Glutamatergic neuron (in vitro differentiated cells): Measurements from ENCODE around the gene ACOT4. TPM values are rescaled to one million over a fixed set of nuclear protein-coding genes. Genes with fewer than 3 reads are reported as not detected.

Experiments used
- DNase-seq: peaks from one replicate; pipeline ENCODE4 v3.0.0; 2022
- H3K27ac Mint-ChIP-seq: one replicate; pipeline ENCODE4 v1.8.0; 2020; ENCODE audit warnings: mild to moderate bottlenecking, mixed read lengths, inconsistent platforms; ENCODE audit not compliant: unreplicated experiment
- H3K27me3 Mint-ChIP-seq: one replicate; pipeline ENCODE4 v1.8.0; 2020; ENCODE audit warnings: mild to moderate bottlenecking, moderate library complexity, mixed read lengths, inconsistent platforms; ENCODE audit not compliant: unreplicated experiment
- H3K36me3 Mint-ChIP-seq: one replicate; pipeline ENCODE4 v1.8.0; 2020; ENCODE audit warnings: mild to moderate bottlenecking, mixed read lengths, inconsistent platforms; ENCODE audit not compliant: unreplicated experiment
- H3K4me1 Mint-ChIP-seq: one replicate; pipeline ENCODE4 v1.8.0; 2020; ENCODE audit warnings: mild to moderate bottlenecking, low read depth, mixed read lengths, inconsistent platforms; ENCODE audit not compliant: unreplicated experiment
- H3K4me3 Mint-ChIP-seq: one replicate; pipeline ENCODE4 v1.8.0; 2020; ENCODE audit warnings: mild to moderate bottlenecking, mixed read lengths, inconsistent platforms; ENCODE audit not compliant: unreplicated experiment
- H3K9me3 Mint-ChIP-seq: one replicate; pipeline ENCODE4 v1.8.0; 2020; ENCODE audit warnings: mild to moderate bottlenecking, moderate library complexity, mixed read lengths, inconsistent platforms; ENCODE audit not compliant: unreplicated experiment
- CTCF ChIP-seq: fragments of 200-600 bp; sonication (generic); IDR thresholded peaks from one replicate; pipeline ENCODE4 v1.5.0; 2021; ENCODE audit not compliant: partially characterized antibody, unreplicated experiment
- total RNA-seq: library from RNA; stranded (reverse); fragmentation: NEBNext Ultra II Directional; extraction: Animal tissue kit (Norgen Biotek cat#: 25700); gene quantifications from one replicate; pipeline ENCODE4 v1.2.1, GENCODE V29; 2021; ENCODE audit not compliant: unreplicated experiment

The ACOT4 gene
- total RNA-seq, 1 donor from 2014 or later: not detected

- Mint-ChIP-seq H3K27me3 (peaks cover 4% of the 10 kb centered on the region), H3K36me3 (no peaks in the 10 kb centered on the region), H3K27ac (no peak overlapping the region), H3K4me1 (peaks cover 10% of the 10 kb centered on the region), H3K9me3 (peaks cover 4% of the 10 kb centered on the region), H3K4me3 (no peak overlapping the region)
- no peak for DNase-seq
- TF ChIP-seq CTCF: no peak
Observed at GRCh38 chr14:73640796-73641365, 49.2 kb downstream of the ACOT4 start.

DNA sequence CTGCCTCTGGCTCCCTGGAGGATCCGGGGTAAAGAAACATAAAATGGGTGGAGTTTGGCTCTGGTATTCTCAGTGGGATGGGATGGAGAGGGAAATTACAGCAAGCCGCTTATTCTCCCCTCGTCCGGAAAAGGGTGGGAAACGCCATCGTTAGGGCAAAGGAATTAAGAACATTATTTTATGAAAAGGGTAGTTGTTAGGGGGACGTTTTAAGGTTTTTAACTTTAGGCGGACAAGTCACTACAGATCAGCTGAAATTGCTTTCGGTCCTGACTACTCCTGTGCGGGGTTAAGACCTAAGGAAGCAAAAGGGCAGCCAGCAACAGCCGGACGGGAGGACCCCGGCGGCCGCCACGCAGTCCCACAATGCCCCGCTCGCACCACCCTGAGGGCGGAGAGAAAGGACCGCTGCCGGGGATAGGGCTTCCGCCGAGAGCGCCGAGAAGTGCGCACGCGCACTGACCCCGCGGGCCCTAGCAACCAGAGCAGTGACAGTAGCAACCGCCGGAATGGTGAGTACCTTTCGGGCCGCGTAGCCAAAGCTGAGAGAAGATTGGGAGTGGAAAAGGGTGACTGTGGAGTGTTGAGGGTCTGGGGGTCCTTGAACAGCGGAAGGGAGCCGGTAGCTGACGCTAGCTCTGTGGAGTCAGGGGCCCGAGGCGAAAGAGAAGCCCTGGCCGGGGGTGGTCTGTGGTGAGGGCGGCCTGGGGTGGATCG is 53.0 kb downstream of the ACOT4 start, which contains the start of gene DNAL1:
TSS of gene DNAL1 (plus strand) at position 456 of the 717 bp plus-strand sequence. CDS start at position 510, 54 bp downstream.
- Mint-ChIP-seq H3K27me3 (peaks cover 4% of the 10 kb centered on the region), H3K36me3 (no peaks in the 10 kb centered on the region), H3K9me3 (peaks cover 4% of the 10 kb centered on the region), H3K4me3 (peak within 1 kb of the TSS; percentile 99), H3K27ac (peak within 1 kb of the TSS; percentile 98), H3K4me1 (peaks cover 10% of the 10 kb centered on the region)
- peak; percentile 97 for DNase-seq
- no peak for TF ChIP-seq CTCF

DNA sequence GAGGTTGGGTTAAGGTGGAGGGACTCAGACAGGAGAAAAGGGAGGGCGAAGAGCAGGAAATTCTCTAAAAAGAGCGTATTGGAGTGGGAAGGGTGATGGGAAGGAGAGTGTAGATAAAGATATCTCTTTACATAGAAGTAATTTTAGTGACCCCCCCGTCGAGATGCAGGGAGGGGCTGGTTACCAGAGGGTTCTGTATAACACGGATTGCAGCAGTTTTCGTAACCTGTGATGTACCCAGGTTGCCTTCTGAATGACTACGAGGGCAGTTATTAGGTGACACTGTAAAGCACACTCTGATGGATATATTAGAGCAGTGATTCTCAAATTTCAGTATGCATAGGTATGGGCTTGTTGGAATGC is 53.6 kb downstream of the ACOT4 start:
- no peak for TF ChIP-seq CTCF
- H3K9me3 Mint-ChIP-seq: peaks cover 4% of the 10 kb centered on the region
- peaks cover 4% of the 10 kb centered on the region for H3K27me3 Mint-ChIP-seq
- H3K4me3 Mint-ChIP-seq: peak overlapping the region; percentile 99
- H3K36me3 Mint-ChIP-seq: no peaks in the 10 kb centered on the region
- peaks cover 10% of the 10 kb centered on the region for H3K4me1 Mint-ChIP-seq
- DNase-seq: no peak
- peak overlapping the region; percentile 98 for H3K27ac Mint-ChIP-seq

Other genes starting within 250 kb of the ACOT4 start
- 48.0 TPM for gene NUMB, start 133.3 kb upstream of the ACOT4 start, total RNA-seq
- 13.6 TPM for gene RIOX1, start 100.9 kb upstream of the ACOT4 start, total RNA-seq
- 1.4 TPM for gene ACOT1, start 54.7 kb upstream of the ACOT4 start, total RNA-seq
- gene HEATR4, start 32.9 kb upstream of the ACOT4 start, total RNA-seq: not detected
- gene ACOT2, start 22.7 kb upstream of the ACOT4 start, total RNA-seq: 7.6 TPM
- gene ACOT6, start 20.6 kb downstream of the ACOT4 start, total RNA-seq: not detected
- 18.5 TPM for gene DNAL1, start 53.1 kb downstream of the ACOT4 start, total RNA-seq
- gene PNMA1, start 122.5 kb downstream of the ACOT4 start, total RNA-seq: 145 TPM